Stimulated activated naive CD4-positive, alpha-beta T cell treated with Interleukin-2 at 50 U/mL for 16 hours (primary cell): ENCODE data around the gene NRP2.

Experiments used
- DNase-seq: peaks from one replicate; lab custom pipeline; 2025; lab: John Stamatoyannopoulos, UW

Gene NRP2

GRCh38 chr2:205709319-205709718 is 27.0 kb downstream of the NRP2 start:
- no peak for DNase-seq

- DNase-seq = no peak
Observed at GRCh38 chr2:205712508-205712907, 30.2 kb downstream of the NRP2 start.

DNA sequence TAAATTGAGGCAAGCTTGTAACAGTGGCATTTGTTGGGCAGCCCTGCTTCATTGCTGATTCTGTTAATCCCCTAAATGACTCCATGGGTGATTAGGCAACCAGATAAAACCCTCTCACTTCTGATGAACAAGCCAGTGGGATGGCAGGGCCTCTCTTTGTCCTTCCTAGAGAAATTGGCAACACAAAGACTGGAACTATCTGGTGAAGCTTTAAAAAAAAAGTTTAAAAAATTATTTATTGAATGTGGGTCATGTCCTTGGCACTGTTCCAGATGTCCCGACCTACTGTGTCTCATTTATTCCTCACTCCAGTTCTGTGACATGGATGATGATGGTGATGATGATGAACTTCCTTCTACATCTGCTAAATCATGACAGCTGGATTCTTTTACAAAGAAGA is 30.8 kb downstream of the NRP2 start:
- DNase-seq = no peak

DNA sequence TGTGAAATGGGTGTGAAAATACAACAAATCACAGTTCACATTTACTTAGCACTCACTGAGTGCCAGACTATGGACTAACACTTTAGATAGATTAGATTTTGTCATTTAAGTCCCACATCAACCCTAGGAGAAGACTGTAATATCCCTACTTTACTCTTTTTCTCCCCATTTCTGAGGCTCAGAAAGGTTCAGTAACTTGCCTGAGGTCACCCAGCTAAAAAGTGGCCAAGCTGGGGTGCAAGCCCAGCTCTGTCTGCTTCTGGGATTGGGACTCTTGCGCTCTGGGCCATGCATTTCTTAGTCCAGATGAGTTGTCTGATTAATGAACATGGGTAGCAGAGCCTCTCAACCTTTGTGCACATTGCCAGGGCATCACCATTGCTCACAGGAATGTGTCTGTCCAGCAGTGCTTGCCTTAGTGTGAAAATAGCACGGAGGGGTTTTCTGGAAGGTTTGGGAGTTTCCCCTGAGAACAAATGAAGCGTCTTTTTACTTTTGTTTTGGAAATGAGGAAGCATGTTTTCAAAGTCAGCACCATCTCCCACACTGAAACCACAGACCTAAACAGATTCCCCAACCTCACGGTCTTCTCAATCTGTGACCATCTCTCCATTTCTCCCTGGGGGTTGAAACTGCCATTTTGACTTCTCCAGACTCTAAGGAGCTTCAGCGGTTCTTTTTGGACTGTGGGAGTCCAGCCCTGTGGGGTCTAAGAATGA is 31.9 kb downstream of the NRP2 start:
- DNase-seq = no peak

- DNase-seq = no peak
Observed at GRCh38 chr2:205714789-205715720, 32.8 kb downstream of the NRP2 start.

GRCh38 chr2:205715831-205716525 is 33.7 kb downstream of the NRP2 start:
- no peak for DNase-seq

- no peak for DNase-seq
Observed at GRCh38 chr2:205717175-205717846, 35.0 kb downstream of the NRP2 start.

- no peak for DNase-seq
Observed at GRCh38 chr2:205717999-205718398, 35.7 kb downstream of the NRP2 start.

DNA sequence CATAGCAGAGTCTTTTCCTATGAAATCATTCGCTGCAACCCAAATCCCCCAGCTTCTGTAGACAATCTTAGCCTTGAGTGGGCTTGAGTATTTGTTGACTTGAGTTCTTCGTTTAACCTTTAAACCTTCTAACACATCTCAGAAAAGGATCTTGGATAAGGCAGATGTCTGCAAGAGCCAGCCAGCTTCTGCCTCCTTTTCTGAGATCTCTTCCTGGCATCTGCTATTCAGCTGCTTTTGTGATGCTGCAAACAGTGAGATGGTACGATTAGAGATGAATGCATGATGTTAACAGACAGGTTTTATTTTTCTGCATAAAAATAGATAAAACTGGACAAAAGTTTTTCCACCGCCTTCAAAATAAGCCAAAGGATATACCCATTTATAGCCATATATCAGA is 37.5 kb downstream of the NRP2 start:
- no peak for DNase-seq

GRCh38 chr2:205720451-205720902 is 38.2 kb downstream of the NRP2 start:
- no peak for DNase-seq

DNA sequence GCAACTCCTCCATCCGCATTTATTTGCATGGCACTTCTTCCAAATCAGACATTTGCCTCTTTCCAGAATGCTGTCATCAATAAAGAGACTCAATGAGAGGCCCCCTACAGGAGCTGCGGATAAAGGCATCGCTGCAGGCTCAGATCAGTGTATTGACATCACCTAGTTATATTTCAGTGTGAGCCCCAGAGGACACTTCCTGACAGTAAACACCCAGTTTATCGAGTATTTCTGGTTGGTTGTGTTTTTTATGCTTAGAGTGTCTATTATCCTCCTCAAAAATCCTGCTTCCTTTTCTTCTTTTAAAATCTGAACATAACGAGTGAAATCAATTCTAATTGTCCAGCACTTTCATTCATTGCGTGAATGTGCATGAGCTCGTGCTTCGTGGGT is 38.8 kb downstream of the NRP2 start:
- DNase-seq = no peak

- no peak for DNase-seq
Observed at GRCh38 chr2:205722283-205722918, 40.1 kb downstream of the NRP2 start.

- no peak for DNase-seq
Observed at GRCh38 chr2:205723179-205723578, 40.9 kb downstream of the NRP2 start.

DNA sequence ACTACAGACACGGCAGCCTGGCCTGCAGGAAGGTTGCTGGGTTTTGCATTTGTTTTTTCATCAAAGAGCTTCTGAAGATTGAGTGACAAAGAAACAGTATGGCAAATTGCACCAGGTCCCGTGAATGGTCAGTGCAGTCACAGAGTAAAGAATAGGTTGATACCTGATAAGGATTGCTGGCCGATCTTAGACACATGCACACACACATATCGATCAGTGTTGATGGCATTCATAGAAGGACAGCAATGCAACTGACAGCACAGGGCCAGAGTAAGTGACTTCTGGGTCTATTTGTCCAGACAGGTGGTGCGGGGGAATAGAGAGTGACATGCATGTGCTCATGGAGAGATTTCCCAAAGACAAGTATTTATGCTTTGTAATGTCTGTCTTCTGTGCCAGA is 42.8 kb downstream of the NRP2 start:
- DNase-seq = no peak

DNA sequence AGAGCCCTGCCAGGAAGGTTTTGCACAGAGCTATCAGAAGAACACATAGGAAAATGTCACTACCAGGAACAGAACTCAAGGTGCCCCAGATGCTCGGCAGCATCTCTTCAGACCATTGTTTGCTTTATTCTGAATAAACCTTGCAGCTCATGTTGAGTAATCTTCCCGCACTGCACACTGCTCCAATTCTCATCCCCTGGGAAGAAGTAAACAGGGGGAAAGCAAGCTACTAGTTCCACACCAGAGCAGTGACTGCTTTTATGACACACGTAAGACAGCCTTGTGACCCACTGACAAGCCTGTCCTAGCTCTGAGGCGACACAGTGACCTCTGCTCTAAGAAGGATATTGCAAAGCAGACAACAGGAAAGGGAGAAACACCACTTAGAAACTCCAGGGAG is 44.2 kb downstream of the NRP2 start:
- DNase-seq = no peak

DNA sequence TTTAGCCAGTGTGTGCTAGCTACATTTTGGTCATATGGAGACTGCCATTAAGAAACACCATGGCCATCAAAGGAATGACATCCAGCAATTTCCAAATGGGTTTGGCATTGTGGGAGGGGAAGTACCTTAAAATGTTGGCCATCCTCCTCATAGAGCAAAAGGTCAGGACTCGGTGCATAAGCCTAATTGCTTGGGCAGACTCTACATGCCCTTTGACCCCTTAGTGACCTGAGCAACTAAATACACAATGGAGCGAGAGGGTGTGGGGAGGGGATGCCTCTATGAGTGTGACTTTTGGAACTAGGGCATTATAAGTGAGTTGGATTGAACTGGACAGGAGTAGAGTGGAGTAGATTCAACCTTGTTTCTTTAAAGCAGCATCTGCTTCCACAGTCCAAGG is 44.9 kb downstream of the NRP2 start:
- no peak for DNase-seq

- no peak for DNase-seq
Observed at GRCh38 chr2:205728366-205728765, 46.1 kb downstream of the NRP2 start.

DNA sequence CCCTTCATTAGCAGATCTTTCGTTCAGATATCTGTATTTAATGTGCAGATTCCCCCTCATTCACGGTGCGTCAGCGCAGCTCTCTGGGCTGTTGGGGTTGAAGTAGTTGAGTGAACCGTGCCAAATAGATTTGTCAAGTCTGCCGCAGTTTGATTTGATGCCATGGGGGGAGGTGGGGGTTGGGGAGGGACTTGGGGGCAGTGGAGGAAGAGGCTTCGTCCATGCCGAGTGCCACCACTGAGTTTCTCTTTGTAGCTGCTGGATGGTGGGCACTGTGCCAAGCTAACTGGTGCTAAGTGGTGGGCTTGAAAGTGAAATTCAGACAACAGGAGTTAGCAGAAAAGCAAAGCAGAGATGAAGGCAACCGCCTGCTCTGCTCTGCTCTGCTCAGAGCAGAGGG is 47.9 kb downstream of the NRP2 start:
- no peak for DNase-seq

DNA sequence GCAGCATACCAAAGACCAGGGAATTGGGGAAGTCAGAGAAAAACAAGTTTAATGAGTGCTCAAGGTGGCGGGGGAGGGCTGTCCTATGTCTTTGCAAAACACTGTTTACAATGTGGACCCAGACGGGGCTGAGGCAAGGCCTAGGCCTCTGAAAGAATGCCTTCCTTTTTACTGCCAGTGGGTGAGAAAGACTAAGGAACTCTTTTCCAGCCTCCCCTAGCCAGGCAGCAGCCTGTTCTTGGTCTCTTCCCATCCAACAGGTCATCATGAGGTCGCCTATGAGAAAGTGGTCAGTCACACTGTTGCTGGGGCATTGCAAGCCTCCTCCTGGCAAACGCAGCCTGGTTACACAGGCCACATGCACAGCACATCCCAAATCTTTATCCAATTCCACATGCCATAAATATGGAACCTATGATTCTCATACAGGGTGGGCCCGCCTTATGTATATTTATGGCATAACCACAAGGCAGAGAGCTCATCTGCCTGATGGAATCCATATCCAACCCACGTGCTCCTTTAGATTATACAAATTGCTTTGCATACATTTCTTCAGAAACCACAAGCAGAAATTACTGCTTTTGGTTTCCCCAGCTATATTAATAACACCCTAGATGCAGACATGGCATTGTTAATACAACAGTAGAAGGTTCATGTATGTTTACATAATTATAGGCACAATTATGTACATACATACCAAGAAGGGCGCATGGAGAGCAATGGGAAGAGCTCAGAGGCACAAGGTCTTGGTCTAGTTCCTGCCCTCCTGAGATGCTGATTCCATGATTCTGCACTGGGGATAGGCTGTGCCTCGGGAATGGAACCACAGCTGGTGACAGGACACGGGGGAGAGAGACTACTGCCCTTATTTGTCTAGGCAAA is 48.6 kb downstream of the NRP2 start:
- no peak for DNase-seq

DNA sequence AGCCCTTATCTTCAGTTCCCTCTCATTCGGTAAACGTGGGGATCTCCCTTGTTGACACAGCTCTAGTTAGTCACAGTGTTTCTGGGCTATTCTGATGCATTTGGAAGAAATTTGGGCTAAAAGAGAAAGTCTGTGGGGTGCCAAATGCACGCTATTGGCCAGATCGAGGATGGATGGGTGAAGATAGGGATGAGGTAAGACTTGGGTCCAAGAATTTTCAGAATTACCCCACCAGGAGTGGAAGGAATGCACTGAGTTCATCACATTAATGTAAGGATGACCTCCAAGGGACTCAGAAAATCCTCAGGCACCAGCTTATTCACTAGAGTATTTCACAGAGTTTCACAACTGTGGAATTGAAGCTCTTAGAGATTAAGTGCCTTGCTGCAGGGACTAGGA is 49.3 kb downstream of the NRP2 start:
- DNase-seq = no peak

DNA sequence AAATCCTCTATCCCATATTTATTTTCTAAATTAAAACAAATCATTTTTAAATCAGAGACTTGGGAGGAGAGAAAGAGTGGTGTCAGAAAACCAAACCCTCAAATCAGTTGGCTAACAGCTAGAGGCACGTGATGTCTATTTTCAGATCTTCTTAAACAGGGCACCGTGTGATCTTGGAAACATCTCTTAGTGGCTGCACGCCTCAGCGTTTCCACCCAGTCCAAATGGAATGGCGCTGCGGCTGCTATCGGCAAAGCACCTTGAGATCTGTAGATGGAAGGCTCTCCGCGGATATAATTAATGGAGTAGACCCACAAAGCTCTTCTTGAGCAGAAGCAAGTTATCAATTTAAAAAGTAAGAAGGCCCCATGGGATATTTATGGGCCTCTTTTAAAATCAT is 50.0 kb downstream of the NRP2 start:
- no peak for DNase-seq
